HG03039 (cell line): Measurements from ENCODE around the gene SHC4.
"Not testable (repeated sequence)": the region's sequence is repeated elsewhere in the genome, so short reads cannot be mapped to it uniquely, and the experiment has no call there.

Source experiments
- ATAC-seq: cut with Tn5 transposase; IDR thresholded peaks from one replicate; pipeline ENCODE4 v1.9.1; 2021; ENCODE audit warnings: mild to moderate bottlenecking, moderate library complexity; ENCODE audit not compliant: unreplicated experiment

SHC4 gene

GRCh38 chr15:48928877-48929538 lies 34.7 kb downstream of the SHC4 start:
- ATAC-seq = no peak

DNA sequence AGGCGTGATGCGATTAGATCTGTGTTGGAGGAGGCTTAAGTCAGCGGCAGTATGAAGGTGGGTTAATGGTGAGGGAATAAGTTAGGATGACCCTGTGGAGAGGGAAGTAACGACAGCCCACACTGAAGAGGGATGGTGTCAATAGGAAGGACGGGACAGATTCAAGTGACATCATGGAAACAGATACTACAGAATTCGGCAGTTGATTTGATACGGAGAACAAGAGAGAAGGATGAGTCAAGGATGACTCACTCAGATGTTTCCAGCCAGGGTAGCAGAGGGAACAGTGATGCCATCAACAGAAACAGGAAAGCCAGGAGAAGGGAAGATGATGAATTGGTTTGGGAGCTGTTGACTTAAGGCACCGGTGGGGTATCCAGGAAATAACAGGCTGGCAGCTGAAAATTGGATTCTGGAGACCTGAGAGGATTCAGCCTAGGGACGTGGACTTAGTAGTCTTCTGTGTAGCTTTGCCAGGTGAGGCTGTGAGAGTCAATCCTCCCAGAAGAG lies 38.0 kb downstream of the SHC4 start:
- ATAC-seq = no peak

GRCh38 chr15:48924528-48925393 lies 39.0 kb downstream of the SHC4 start:
- no peak for ATAC-seq

DNA sequence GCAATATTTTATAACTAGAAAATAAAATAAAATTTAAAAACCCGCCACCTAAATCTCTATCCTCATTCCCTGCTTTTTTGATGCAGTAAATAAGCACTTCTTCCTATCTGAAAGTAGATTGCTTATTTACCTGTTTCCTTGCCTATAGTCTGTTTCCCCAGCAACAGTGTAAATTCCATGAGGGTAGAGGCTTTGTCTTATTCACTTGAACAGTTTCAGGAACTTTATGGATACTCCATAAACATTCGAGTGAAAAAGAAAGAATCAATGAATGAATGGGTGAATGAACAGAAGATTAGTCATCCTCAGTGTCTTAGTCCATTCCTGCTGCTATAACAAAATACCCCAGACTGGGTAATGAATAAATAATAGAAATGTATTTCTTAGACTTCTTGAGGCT lies 41.7 kb downstream of the SHC4 start:
- ATAC-seq = no peak

DNA sequence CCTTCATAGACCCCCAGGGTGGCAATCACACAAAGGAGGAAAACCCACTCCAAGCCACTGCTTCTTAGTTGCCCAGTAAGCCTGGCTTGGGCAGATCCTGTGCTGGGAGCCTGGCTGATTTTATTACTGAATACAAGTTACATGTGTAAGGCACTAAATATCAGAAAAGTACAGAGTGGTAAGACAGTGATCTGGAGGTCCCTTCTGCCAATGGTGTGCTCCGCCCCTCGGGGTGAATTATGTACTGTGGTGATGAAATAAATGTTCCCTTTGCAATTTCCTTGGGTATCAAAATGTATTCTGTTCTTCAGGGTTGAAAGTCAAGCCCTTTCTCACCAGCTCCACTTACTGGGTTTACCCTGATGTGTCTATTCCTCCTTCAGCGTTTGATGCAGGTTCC lies 47.0 kb downstream of the SHC4 start:
- no peak for ATAC-seq

DNA sequence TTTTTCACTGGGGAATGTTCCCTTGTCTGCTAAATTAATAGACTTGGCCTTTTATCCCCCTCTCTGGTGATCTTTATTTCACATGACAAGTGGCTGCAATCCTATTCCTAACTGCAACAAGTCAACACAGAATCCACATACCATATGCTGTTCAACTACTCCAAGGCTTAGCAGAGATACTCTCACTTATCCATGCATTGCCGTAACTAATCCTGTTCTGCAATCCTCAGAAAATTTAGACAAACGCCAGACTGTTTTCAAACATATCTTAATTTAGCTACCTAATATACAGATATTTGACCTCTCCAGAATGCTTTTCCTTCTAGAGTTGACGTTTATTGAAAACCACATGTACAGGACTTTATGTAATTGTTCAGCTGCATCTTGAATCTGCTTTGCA lies 47.9 kb downstream of the SHC4 start:
- no peak for ATAC-seq

DNA sequence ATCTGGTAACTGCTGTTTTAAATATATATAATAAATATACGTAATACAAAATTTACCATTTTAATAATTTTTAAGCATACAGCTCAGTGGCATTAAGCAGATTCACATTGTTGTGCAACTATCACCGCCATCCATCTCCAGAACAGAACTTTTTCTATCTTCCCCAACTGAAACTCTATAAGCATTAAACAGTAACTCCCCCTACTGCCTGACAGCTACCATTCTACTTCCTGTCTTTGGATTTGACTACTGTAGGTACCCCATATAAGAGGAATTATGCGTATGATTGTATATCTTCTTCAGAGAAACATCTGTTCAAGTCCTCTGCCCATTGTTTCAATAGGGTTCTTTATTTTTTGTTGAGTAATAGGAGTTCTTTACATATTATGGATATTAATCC lies 49.0 kb downstream of the SHC4 start:
- ATAC-seq = no peak

DNA sequence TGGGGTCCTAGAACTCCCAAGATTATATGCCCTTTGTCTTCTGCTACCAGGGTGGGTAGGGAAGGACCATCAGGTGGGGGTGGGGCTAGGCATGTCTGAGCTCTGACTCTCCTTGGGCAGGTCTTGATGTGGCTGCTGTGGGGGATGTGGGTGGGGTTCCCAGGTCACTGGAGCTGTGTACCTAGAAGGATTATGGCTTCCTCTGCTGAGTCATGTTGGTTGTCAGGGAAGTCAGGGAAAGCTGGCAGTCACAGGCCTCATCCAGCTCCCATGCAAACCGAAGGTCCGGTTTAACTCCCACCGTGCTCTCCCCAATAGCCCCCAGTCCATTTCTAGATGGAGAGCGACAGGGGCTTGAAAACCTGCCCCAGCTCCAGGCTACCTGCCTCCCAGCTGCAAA lies 50.6 kb downstream of the SHC4 start:
- no peak for ATAC-seq

GRCh38 chr15:48910554-48910953 lies 53.2 kb downstream of the SHC4 start:
- not testable (repeated sequence) for ATAC-seq

- ATAC-seq = not testable (repeated sequence)
Measured at GRCh38 chr15:48909313-48909712, 54.4 kb downstream of the SHC4 start.

DNA sequence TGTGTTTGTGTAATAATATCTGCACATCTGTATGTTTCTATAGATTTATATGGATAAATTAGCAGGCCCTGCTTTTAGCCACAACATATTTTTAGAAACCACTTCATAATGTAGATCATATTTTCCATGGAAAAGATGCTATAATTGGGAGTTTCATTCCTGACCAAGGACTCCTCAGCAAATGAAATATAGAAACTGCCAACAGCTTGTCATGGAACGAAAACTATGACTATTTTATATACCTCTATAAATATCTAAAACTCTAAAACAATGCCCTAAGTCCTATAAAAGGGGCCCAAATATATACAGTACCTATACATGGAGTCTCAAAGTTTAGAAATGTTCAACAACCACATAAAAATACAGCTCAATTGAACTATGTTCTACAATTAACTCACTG lies 57.9 kb downstream of the SHC4 start:
- ATAC-seq = no peak

DNA sequence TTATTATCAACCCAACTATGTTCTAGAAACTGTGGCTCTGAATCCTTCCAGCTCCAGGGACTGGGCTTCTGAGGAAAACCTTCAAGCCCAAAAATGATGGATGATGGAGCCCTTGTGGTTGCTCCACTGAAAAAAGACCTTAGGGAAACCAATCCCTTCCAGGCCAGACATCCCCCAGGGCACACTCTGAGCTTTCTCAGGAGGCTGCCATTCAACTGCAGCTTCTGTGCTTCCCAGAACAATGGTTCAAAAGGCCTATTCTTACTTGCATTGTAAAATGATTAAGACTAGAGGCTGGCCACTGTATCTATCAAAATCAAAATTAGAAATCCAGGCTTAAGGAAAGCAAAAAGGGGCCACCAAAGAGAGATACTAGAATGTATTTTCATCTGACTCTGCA lies 58.5 kb downstream of the SHC4 start:
- ATAC-seq = no peak

- no peak for ATAC-seq
Measured at GRCh38 chr15:48904758-48905157, 59.0 kb downstream of the SHC4 start.

DNA sequence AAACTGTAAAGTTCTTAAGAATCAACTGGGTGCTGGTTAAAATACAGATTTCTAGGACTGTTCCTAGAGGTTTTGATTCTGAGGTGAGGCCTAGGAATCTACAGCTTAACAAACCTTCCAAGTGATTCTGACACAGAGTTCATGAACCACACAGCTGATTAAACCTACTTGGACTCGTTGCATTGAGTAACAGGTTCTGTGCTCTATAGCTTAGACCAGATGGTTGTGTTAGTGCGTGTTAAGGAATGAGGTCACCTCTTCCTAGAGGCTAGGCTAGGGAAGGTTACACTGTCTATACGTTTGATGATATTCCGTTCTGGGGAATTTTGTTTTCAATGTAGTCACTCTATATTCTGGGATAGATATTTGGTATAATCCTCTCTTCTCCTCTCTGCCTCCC lies 63.9 kb downstream of the SHC4 start:
- ATAC-seq = no peak

DNA sequence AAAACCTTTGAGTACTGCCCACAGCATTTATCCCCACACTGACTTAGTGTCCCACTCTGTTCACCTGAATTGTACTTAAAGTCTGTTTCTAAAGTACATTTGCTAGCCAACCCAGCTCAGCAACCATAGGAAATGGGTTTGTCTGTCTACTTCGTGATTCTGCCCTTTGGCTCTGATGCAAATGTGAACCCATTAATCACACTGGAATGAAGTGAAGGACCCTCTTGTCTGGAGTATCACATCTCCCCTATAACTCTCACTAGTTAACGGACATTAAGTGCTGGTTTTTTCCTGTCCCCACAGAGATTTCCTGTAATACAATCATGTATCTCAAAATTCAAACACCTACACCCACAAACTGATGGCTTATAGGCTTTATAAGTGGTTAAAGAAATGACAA lies 65.3 kb downstream of the SHC4 start:
- ATAC-seq = no peak

GRCh38 chr15:48898032-48898431 lies 65.7 kb downstream of the SHC4 start:
- ATAC-seq = no peak

- no peak for ATAC-seq
Measured at GRCh38 chr15:48896869-48897814, 66.6 kb downstream of the SHC4 start.

DNA sequence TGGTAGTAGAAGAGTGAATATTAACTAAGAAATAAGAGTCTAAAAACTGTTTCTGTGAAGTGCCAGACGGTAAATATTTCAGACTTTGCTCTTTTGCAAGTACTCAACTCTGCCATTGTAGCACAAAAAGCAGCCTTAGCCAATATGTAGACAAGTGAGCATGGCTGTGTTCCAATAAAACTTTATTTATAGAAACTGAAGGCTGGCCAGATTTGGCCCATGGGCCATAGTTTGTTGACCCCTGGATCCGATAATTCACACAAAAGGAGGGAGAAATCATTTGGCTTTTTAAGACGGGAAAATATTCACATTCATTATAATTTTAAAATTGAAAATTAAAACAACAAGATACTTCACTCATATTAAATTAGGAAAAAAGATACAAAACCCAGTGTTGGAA lies 70.4 kb downstream of the SHC4 start:
- no peak for ATAC-seq

DNA sequence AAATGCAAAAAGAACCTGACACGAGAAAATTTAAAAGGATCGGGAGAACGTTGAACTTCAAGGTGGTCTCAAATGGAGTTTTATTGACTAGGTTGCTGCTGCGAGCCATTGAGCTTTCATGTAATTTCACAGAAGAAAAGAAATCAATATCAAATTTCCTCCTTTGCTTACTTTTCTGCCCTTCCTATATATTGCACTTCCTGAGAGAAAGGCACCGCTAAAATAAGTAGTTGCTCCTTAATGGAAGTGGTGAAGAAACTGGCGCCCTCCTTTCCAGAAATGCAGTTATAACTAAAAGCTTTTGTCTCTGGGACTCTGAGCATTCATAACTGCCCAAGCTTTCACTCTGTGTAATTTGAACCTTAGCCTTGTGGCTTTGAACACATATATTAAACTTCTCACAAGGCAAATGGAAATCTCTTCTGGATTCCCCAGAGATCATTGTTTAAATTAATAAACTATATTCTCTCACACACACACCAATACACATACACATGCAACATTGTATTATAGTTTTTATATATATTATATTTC lies 72.4 kb downstream of the SHC4 start:
- ATAC-seq = no peak

DNA sequence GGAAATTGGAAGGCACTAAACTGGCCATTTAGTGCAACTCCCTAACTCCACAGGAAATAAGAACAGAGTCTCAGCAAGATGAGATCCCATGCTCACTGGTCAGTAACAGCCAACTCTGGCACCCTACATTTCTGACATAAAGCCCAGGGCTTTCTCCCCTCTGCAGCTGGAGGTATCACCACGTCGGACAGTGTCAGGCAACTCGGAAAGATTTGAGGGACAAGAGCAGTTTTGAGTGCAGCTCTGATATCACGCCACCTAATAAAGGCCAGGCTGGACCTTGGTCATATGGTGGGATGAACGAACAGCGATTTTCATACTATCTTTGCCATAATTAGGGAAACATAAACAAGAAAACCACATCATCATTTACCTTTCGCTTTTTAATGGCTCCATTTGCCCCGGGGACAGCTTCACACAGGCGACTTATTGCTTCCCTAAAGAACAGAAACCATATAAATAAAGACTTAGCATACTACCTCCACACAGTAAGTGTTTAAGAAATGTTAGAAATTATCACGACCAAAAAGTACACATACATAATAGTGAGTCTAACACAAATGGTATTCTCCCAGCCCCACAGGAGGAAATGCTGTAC lies 73.2 kb downstream of the SHC4 start:
- ATAC-seq = no peak
